Endothelial cell of umbilical vein (primary cell): ENCODE measurements around the gene ZFP1.

Experiments
- CTCF ChIP-seq, 2 donors: IDR thresholded peaks; 1 replicate in 1 of 2; 2 replicates in 1 of 2; pipeline ENCODE4 v1.5.1; 2011; ENCODE audit warnings: low read length in 2 of 2, mild to moderate bottlenecking in 2 of 2, moderate library complexity in 2 of 2, control low read depth in 1 of 2, inconsistent platforms in 1 of 2, low read depth in 1 of 2; ENCODE audit not compliant: insufficient read depth in 1 of 2; ENCODE audit errors: extremely low read depth in 1 of 2
- EZH2 ChIP-seq: IDR thresholded peaks from 2 replicates; pipeline ENCODE4 v1.6.1; 2012; ENCODE audit warnings: borderline replicate concordance, low read depth, mild to moderate bottlenecking, moderate library complexity, low read length, inconsistent platforms; ENCODE audit not compliant: severe bottlenecking
- FOS ChIP-seq: IDR thresholded peaks from 2 replicates; pipeline ENCODE4 v1.6.1; 2011; ENCODE audit warnings: mild to moderate bottlenecking, low read length, moderate library complexity, borderline replicate concordance; ENCODE audit not compliant: insufficient read depth
- JUN ChIP-seq: IDR thresholded peaks from 2 replicates; pipeline ENCODE4 v1.6.1; 2011; ENCODE audit warnings: borderline replicate concordance, low read depth; ENCODE audit not compliant: insufficient read length, insufficient read depth
- MYC ChIP-seq: IDR thresholded peaks from one replicate; pipeline ENCODE4 v1.6.1; 2011; ENCODE audit warnings: mild to moderate bottlenecking, low read depth, low read length
- POLR2A ChIP-seq: IDR thresholded peaks from 2 replicates; pipeline ENCODE4 v1.6.1; 2012; ENCODE audit warnings: low read depth, mild to moderate bottlenecking, control low read depth, low read length
- POLR2AphosphoS5 ChIP-seq: IDR thresholded peaks from 2 replicates; pipeline ENCODE4 v1.6.1; 2012; ENCODE audit warnings: low read depth, mild to moderate bottlenecking, control low read depth, low read length, moderate library complexity; ENCODE audit not compliant: insufficient read depth

GRCh38 chr16:75202069-75202590 lies 53.8 kb downstream of the ZFP1 start:
- TF ChIP-seq CTCF (IDR thresholded peaks at IDR 0.05; ENCODE audit: extremely low read depth in 1 of 2, insufficient read depth in 1 of 2, low read depth in 1 of 2, low read length in 2 of 2) (no peak), POLR2AphosphoS5 (no peak), EZH2 (no peak), POLR2A (no peak), FOS (no peak), MYC (no peak), JUN (no peak)
